Dermis blood vessel endothelial cell (primary cell): ENCODE results near the gene ICOS. TPM values are rescaled to one million over a fixed set of nuclear protein-coding genes. Genes with fewer than 3 reads are reported as not detected.
"Not testable (repeated sequence)": the region's sequence is repeated elsewhere in the genome, so short reads cannot be mapped to it uniquely, and the experiment has no call there.

Experiments used
- DNase-seq: peaks from one replicate; pipeline ENCODE4 v3.0.0; 2010
- total RNA-seq: library from RNA; depleted of rRNA; stranded (reverse); fragments of >200 nt; gene quantifications from 2 replicates; pipeline ENCODE4 v1.2.3, GENCODE V29; 2014

The ICOS gene
- total RNA-seq, 1 donor from 2014 or later = not detected

DNA sequence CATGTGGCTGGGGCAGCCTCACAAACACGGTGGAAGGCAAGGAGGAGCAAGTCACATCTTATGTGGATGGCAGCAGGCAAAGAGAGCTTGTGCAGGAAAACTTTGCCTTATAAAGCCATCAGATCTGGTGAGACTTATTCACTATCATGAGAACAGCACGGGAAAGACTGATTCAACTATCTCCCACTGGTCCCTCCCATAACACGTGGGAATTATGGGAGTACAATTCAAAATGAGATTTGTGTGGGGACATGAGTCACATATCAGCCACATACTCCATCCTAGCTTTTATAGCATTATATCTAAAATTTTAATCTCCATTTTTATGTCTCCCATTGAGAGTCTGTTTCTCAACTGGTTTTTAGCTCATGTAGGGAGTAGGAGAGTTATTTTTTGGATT lies 45.7 kb downstream of the ICOS start:
- DNase-seq = no peak

GRCh38 chr2:203983064-203983715 lies 46.6 kb downstream of the ICOS start:
- no peak for DNase-seq

DNA sequence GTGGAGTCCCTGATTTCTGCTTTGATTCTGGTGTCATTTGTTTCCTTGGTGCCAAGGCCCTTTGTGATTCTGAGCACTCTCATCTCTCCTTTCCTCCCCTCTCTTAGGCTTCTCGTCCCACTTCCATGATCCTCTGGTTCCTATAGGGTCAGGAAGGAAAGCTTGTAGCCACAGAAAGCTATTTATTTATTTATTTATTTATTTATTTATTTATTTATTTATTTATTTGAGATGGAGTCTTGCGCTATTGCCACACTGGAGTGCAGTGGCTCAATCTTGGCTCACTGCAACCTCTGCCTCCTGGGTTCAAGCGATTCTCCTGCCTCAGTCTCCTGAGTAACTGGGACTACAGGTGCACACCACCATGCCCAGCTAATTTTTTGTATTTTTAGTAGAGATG lies 49.4 kb downstream of the ICOS start:
- DNase-seq = not testable (repeated sequence)

DNA sequence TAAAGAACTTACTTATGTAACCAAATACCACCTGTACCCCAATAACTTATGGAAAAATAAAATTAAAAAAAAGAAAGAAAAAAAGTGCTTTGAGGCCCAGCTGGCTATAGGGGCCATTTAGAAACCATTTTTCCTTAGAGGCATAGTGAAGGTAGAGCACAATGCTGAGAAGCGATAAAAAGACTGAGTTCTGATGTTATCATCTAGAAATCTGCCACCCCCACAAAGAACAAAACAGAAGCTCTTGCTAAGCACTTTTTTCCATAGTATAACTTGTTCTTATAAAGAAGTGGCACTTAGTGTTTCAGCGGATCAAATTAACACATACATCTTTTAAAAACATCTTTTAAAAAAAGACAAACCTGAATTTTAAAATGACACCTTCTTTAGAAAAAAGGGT lies 51.4 kb downstream of the ICOS start:
- no peak for DNase-seq

GRCh38 chr2:203988500-203989260 lies 52.1 kb downstream of the ICOS start:
- no peak for DNase-seq

DNA sequence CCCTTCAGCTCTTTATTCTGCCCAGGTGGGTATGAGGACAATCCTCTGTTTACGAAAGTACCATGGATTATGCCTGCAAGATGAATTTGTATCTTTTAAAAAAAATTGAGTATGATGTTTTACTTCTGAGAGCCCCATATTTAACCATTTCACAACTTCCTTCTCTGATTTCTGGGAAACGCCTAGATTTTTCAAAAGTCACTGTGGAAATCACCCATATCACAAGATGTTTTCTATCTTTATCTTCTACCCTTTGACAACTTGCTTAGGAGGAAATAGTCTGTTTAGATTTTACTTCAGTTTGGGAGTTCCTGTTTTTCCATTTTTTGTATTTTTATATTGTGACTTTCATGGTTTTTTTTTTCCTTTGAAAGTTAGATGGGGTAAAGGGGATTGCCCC lies 53.0 kb downstream of the ICOS start:
- no peak for DNase-seq

DNA sequence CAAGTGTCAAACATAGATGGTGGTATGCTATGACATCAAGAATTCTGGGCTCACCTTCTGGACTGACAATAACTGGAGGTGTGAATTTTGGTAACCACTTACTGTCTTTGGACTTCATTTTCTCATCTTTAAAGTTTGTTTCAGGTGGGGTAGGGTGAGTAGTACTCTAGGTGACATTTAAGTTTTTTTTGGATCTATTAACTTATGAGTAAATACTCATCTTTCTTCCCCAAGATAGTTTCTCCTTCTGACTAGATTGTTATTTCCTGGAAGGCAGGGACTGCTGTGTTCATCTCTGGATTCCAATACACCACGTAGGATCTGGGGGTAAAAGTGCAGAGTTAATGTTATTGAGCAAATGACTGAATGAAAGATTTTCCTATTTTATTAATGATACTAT lies 55.9 kb downstream of the ICOS start:
- DNase-seq = no peak

DNA sequence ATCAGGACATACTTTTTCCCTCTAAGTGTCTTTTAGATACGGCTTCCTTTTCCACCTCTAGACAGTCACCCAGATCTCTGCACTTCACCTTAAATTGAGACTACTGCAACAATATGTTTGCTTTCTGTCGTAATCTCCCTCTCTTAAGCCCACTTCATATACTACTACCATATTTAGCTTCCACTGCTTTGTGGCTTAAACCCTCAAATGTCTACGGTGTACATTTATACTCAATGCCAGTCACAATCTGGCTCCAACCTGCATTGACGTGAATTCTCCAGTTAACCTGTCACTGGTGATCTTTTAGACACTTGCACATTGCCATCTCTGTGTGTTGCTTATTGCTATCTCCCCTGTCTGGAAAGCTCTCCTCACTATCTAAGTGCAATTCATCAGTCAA lies 56.4 kb downstream of the ICOS start:
- no peak for DNase-seq

DNA sequence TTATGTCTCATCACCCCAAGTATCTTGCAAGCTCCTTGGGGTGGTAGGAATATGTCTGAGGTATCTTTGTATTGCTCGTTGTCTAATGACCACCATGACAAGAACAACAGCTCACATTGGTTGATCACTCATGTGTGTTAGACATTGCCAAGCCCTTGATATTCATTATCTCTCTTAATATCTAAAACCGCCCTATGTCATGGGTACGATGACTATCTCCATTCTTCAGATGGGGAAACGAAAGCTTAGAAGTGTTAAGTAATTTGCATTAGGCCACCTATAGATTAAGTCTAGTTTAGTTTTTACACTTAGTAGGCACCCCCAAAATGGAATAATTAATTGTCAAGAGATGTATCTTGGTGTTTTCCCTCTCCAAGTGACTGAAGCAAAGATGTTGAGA lies 57.0 kb downstream of the ICOS start:
- no peak for DNase-seq

GRCh38 chr2:203994735-203995134 lies 58.2 kb downstream of the ICOS start:
- no peak for DNase-seq

GRCh38 chr2:203996692-203997091 lies 60.1 kb downstream of the ICOS start:
- DNase-seq = no peak

GRCh38 chr2:203997481-203997880 lies 60.9 kb downstream of the ICOS start:
- DNase-seq = no peak

DNA sequence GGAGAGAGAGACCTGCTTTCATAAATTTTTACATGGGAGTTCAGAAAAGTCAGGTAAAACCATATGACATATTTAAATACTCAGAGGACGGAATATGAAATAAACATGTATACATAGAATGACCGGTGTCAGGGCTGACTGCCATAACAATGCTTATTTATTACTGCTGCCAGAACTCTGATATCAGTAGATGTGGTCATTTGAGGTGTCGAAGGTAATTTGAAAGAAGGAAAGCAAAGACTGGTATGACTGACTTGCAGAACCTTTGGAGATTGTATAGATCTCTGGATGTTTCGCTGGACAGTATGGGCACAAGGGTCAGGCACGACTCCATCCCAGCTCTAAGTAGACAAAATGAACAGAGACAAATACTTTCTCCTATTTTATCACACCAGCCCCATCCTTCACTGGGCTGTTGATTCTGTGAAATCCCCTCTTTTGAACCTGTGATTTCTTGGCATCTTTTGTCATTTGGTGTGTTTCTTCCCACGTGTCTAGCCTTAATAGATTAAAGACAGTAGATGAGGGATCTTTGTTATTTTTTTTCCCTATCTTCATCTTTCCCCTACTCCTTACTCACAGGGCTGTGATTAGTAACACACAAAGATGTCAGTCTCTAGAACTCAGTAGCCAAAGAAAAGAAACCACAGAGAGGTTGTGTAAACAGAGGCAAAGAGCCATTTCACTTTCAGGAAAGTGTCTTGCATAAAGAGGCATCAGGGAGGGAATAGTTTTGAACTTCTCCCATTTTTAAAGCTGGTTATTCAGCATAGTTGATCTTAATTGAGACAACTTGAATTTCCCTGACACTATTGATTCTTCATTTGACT lies 61.6 kb downstream of the ICOS start:
- no peak for DNase-seq

GRCh38 chr2:203999835-204000234 lies 63.3 kb downstream of the ICOS start:
- DNase-seq = no peak

DNA sequence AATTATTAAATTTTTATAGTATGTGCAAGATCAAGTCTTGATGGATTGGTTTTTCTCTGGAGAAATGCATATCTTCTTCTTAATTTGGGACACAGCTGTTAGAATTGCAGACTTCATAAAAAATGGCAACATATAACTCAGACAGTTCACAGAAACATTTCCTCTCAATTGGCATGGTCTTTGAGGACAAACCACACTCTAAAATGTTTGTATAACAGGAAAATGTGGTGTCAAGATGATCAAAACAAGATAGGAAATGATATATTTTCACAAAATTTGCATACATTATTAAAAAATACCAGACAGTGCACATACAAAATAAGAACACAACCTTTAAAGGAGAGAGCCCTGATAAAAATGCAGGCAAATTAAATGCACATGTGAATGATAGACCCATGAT lies 63.9 kb downstream of the ICOS start:
- no peak for DNase-seq

GRCh38 chr2:204003276-204003990 lies 66.9 kb downstream of the ICOS start:
- DNase-seq = no peak

- DNase-seq = no peak
Measured at GRCh38 chr2:204004912-204005311, 68.3 kb downstream of the ICOS start.

- no peak for DNase-seq
Measured at GRCh38 chr2:204005940-204006721, 69.6 kb downstream of the ICOS start.

GRCh38 chr2:204008352-204008751 lies 71.8 kb downstream of the ICOS start:
- DNase-seq = no peak

- DNase-seq = peak; percentile 46
Measured at GRCh38 chr2:204010628-204011560, 74.3 kb downstream of the ICOS start.
